ENCODE data around the gene BPTF. TPM values are rescaled to one million over a fixed set of nuclear protein-coding genes. Genes with fewer than 3 reads are reported as not detected.

The BPTF gene
- total and polyA plus RNA-seq, 2 of the 13 experiments (the other 11 are each of a cell fraction or from before 2014, with no cell fraction given), result 43.5 to 66.1 TPM

DNA sequence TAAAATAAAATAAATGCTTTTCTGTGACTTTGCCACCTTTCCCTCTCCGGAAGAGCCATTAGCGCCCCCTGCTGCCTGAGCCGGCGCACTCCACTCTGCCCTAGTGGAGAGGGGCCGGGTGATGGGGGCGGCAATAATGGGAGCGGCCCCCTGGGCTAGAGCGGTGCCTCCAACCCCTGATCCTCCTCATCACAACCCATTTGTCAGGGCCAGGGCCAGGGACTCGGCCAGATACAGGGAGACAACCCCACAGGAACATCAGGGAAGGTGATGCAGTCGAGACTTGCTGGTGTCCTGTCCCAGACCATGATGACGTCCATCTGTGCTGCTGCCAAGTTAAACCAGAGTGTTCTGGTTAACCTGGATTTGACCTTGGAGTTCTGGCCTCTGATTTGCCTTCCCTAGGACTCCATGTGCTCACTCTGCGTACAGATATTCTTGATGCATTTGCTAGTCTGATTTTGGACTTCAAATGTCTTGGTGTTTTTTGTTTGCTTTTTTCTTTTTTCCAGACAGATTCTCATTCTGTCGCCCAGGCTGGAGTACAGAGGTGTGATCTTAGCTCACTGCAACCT, 46.1 kb upstream of the BPTF start (continued):
- TF ChIP-seq, protein P1, sequence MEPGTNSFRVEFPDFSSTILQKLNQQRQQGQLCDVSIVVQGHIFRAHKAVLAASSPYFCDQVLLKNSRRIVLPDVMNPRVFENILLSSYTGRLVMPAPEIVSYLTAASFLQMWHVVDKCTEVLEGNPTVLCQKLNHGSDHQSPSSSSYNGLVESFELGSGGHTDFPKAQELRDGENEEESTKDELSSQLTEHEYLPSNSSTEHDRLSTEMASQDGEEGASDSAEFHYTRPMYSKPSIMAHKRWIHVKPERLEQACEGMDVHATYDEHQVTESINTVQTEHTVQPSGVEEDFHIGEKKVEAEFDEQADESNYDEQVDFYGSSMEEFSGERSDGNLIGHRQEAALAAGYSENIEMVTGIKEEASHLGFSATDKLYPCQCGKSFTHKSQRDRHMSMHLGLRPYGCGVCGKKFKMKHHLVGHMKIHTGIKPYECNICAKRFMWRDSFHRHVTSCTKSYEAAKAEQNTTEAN (CRISPR knock-in tag; conservative IDR thresholded peaks at IDR 0.05), result no peak
- TF ChIP-seq STAG1 (CRISPR knock-in tag; IDR thresholded peaks at IDR 0.05), result peak; percentile 63
- TF ChIP-seq ZNF878 (CRISPR knock-in tag; IDR thresholded peaks at IDR 0.05), result 0 out of 2 replicates have a peak, but pooled peaks have one; percentile 27
- peak; percentile 65 for TF ChIP-seq RARA (CRISPR knock-in tag; IDR thresholded peaks at IDR 0.05)
- TF ChIP-seq GATAD2A (CRISPR knock-in tag; IDR thresholded peaks at IDR 0.05), result 0 out of 2 replicates have a peak, but pooled peaks have one; percentile 23
- TF ChIP-seq FOSL2 (CRISPR knock-in tag; IDR thresholded peaks at IDR 0.05), result peak; percentile 36; the same call in 1 of the 2 replicates
- TF ChIP-seq, protein P2, sequence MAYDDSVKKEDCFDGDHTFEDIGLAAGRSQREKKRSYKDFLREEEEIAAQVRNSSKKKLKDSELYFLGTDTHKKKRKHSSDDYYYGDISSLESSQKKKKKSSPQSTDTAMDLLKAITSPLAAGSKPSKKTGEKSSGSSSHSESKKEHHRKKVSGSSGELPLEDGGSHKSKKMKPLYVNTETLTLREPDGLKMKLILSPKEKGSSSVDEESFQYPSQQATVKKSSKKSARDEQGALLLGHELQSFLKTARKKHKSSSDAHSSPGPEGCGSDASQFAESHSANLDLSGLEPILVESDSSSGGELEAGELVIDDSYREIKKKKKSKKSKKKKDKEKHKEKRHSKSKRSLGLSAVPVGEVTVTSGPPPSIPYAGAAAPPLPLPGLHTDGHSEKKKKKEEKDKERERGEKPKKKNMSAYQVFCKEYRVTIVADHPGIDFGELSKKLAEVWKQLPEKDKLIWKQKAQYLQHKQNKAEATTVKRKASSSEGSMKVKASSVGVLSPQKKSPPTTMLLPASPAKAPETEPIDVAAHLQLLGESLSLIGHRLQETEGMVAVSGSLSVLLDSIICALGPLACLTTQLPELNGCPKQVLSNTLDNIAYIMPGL (CRISPR knock-in tag; IDR thresholded peaks at IDR 0.05; ENCODE audit: borderline replicate concordance in 1 of 2, low read depth in 1 of 2), result peak; percentile 58 to 59; a peak in 1 of 4 replicates
- TF ChIP-seq SPEN (CRISPR knock-in tag; IDR thresholded peaks at IDR 0.05; ENCODE audit: low read depth), result 0 out of 2 replicates have a peak, but pooled peaks have one; percentile 14
- TF ChIP-seq, protein P3, sequence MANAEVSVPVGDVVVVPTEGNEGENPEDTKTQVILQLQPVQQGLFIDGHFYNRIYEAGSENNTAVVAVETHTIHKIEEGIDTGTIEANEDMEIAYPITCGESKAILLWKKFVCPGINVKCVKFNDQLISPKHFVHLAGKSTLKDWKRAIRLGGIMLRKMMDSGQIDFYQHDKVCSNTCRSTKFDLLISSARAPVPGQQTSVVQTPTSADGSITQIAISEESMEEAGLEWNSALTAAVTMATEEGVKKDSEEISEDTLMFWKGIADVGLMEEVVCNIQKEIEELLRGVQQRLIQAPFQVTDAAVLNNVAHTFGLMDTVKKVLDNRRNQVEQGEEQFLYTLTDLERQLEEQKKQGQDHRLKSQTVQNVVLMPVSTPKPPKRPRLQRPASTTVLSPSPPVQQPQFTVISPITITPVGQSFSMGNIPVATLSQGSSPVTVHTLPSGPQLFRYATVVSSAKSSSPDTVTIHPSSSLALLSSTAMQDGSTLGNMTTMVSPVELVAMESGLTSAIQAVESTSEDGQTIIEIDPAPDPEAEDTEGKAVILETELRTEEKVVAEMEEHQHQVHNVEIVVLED (CRISPR knock-in tag; IDR thresholded peaks at IDR 0.05; ENCODE audit: borderline replicate concordance), result 0 out of 2 replicates have a peak, but pooled peaks have one; percentile 14
- TF ChIP-seq XRCC5 (optimal IDR thresholded peaks at IDR 0.05; ENCODE audit: low read length), result peak; percentile 51
- TF ChIP-seq ZNF234 (CRISPR knock-in tag; conservative IDR thresholded peaks at IDR 0.05), result no peak
- peak; percentile 77 for TF ChIP-seq ETV5 (CRISPR knock-in tag; IDR thresholded peaks at IDR 0.05; ENCODE audit: borderline replicate concordance)
- no peak for TF ChIP-seq ZFP41 (CRISPR knock-in tag; IDR thresholded peaks at IDR 0.05; ENCODE audit: borderline replicate concordance)
- no peak for TF ChIP-seq ZKSCAN8 (CRISPR knock-in tag; IDR thresholded peaks at IDR 0.05; ENCODE audit: borderline replicate concordance)
- TF ChIP-seq, protein P4, sequence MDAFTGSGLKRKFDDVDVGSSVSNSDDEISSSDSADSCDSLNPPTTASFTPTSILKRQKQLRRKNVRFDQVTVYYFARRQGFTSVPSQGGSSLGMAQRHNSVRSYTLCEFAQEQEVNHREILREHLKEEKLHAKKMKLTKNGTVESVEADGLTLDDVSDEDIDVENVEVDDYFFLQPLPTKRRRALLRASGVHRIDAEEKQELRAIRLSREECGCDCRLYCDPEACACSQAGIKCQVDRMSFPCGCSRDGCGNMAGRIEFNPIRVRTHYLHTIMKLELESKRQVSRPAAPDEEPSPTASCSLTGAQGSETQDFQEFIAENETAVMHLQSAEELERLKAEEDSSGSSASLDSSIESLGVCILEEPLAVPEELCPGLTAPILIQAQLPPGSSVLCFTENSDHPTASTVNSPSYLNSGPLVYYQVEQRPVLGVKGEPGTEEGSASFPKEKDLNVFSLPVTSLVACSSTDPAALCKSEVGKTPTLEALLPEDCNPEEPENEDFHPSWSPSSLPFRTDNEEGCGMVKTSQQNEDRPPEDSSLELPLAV (CRISPR knock-in tag; conservative IDR thresholded peaks at IDR 0.05; ENCODE audit: low read depth), result no peak
- no peak for TF ChIP-seq ZNF607 (CRISPR knock-in tag; IDR thresholded peaks at IDR 0.05; ENCODE audit: borderline replicate concordance)
- peak; percentile 43 for TF ChIP-seq ZNF768 (CRISPR knock-in tag; IDR thresholded peaks at IDR 0.05)
- TF ChIP-seq, protein P5, sequence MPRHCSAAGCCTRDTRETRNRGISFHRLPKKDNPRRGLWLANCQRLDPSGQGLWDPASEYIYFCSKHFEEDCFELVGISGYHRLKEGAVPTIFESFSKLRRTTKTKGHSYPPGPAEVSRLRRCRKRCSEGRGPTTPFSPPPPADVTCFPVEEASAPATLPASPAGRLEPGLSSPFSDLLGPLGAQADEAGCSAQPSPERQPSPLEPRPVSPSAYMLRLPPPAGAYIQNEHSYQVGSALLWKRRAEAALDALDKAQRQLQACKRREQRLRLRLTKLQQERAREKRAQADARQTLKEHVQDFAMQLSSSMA (CRISPR knock-in tag; IDR thresholded peaks at IDR 0.05), result no peak
- TF ChIP-seq ZNF136 (CRISPR knock-in tag; IDR thresholded peaks at IDR 0.05; ENCODE audit: low read depth), result 0 out of 2 replicates have a peak, but pooled peaks have one; percentile 53
- peak; percentile 62; the same call in 1 of the 2 replicates for TF ChIP-seq RAD21 (CRISPR knock-in tag; IDR thresholded peaks at IDR 0.05)
- 0 out of 2 replicates have a peak, but pooled peaks have one; percentile 29 for TF ChIP-seq ZNF605 (CRISPR knock-in tag; IDR thresholded peaks at IDR 0.05)
- TF ChIP-seq GATA4 (IDR thresholded peaks at IDR 0.05; ENCODE audit: borderline replicate concordance, low read depth), result no peak
- TF ChIP-seq KDM1A (CRISPR knock-in tag; IDR thresholded peaks at IDR 0.05), result no peak
- TF ChIP-seq ZNF3 (CRISPR knock-in tag; IDR thresholded peaks at IDR 0.05), result no peak

Data from HepG2 (cell line).